ENCODE data around the gene ATXN7L3. TPM values are rescaled to one million over a fixed set of nuclear protein-coding genes. Genes with fewer than 3 reads are reported as not detected.
"Not testable (repeated sequence)": the region's sequence is repeated elsewhere in the genome, so short reads cannot be mapped to it uniquely, and the experiment has no call there.

ATXN7L3 gene
- total RNA-seq, 3 donors from 2014 or later, result 34.7 to 45.8 (median 38.3) TPM

- intact Hi-C loops (cut with DNase I; ENCODE audit: low total_unique reads), result no loop called here
- no peak for DNase-seq (ENCODE audit: low spot score in 2 of 2)
- no peaks in the 10 kb centered on the region for H3K27me3 ChIP-seq
- H3K9me3 ChIP-seq, result no peaks in the 10 kb centered on the region
- no peak overlapping the region for H3K4me3 ChIP-seq
- no peaks in the 10 kb centered on the region for H3K36me3 ChIP-seq
- no peak for TF ChIP-seq CTCF (IDR thresholded peaks at IDR 0.05)
- TF ChIP-seq POLR2A (IDR thresholded peaks at IDR 0.05), result no peak
- TF ChIP-seq POLR2AphosphoS5 (IDR thresholded peaks at IDR 0.05), result no peak
- H3K27ac ChIP-seq, result no peak overlapping the region
- no peaks in the 10 kb centered on the region for H3K4me1 ChIP-seq
Observed at GRCh38 chr17:44147812-44148211, 51.9 kb downstream of the ATXN7L3 start.

GRCh38 chr17:44146375-44147346, 53.0 kb downstream of the ATXN7L3 start:
- no peak overlapping the region for H3K4me3 ChIP-seq
- intact Hi-C loops (cut with DNase I; ENCODE audit: low total_unique reads), result no loop called here
- no peaks in the 10 kb centered on the region for H3K9me3 ChIP-seq
- H3K4me1 ChIP-seq, result no peaks in the 10 kb centered on the region
- no peak overlapping the region for H3K27ac ChIP-seq
- no peak for DNase-seq (ENCODE audit: low spot score in 2 of 2)
- no peaks in the 10 kb centered on the region for H3K27me3 ChIP-seq
- TF ChIP-seq CTCF (IDR thresholded peaks at IDR 0.05) (no peak), POLR2A (IDR thresholded peaks at IDR 0.05) (no peak), POLR2AphosphoS5 (IDR thresholded peaks at IDR 0.05) (no peak)
- H3K36me3 ChIP-seq, result no peaks in the 10 kb centered on the region

- Histone ChIP-seq H3K27ac (no peak overlapping the region), H3K27me3 (no peaks in the 10 kb centered on the region), H3K9me3 (no peaks in the 10 kb centered on the region), H3K36me3 (no peaks in the 10 kb centered on the region), H3K4me3 (no peak overlapping the region), H3K4me1 (no peaks in the 10 kb centered on the region)
- intact Hi-C loops (cut with DNase I; ENCODE audit: low total_unique reads), result no loop called here
- DNase-seq (ENCODE audit: low spot score in 2 of 2), result no peak
- TF ChIP-seq POLR2AphosphoS5 (IDR thresholded peaks at IDR 0.05), result no peak
- no peak for TF ChIP-seq POLR2A (IDR thresholded peaks at IDR 0.05)
- no peak for TF ChIP-seq CTCF (IDR thresholded peaks at IDR 0.05)
Observed at GRCh38 chr17:44144966-44145739, 54.5 kb downstream of the ATXN7L3 start.

DNA sequence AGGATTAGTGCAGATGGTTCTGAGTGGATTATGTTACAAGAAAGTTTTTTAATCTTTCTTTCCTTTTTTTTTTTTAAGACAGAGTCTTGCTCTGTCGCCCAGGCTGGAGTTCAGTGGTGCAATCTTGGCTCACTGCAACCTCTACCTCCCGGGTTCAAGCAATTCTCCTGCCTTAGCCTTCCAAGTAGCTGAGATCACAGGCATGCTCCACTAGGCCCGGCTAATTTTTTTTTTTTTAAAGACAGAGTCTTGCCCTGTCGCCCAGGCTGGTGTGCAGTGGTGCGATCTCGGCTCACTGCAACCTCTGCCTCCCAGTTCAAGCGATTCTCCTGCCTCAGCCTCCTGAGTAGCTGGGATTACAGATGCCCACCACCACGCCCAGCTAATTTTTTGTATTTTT, 55.8 kb downstream of the ATXN7L3 start:
- DNase-seq (ENCODE audit: low spot score in 2 of 2); H3K27ac ChIP-seq; H3K27me3 ChIP-seq; intact Hi-C loops (cut with DNase I; ENCODE audit: low total_unique reads); H3K4me3 ChIP-seq; H3K4me1 ChIP-seq; H3K9me3 ChIP-seq; H3K36me3 ChIP-seq: not testable (repeated sequence)

Other genes starting within 250 kb of the ATXN7L3 start
- under 1 TPM in 2 of 3 donors, not detected in 1; 0.88 to 0.98 TPM for gene PYY, start 245.9 kb downstream of the ATXN7L3 start, total RNA-seq
- gene NAGS, start 195.3 kb downstream of the ATXN7L3 start, total RNA-seq, result 1 to 10 TPM in 2 of 3 donors, under 1 TPM in 1; 0.16 to 5.2 (median 4.7) TPM
- gene TMEM101, start 184.9 kb downstream of the ATXN7L3 start, total RNA-seq, result 10 to 100 TPM; 28.6 to 80.8 (median 41.0) TPM
- 10 to 100 TPM; 36.8 to 45.4 (median 43.6) TPM for gene LSM12, start 133.2 kb downstream of the ATXN7L3 start, total RNA-seq
- gene G6PC3, start 129.1 kb downstream of the ATXN7L3 start, total RNA-seq, result 10 to 100 TPM; 34.7 to 39.8 (median 35.4) TPM
- gene HDAC5, start 76.2 kb downstream of the ATXN7L3 start, total RNA-seq, result 10 to 100 TPM; 66.5 to 79.3 (median 75.4) TPM
- 1 to 10 TPM; 1.2 to 2.1 (median 1.6) TPM for gene HROB, start 58.0 kb downstream of the ATXN7L3 start, total RNA-seq
- gene ASB16, start 29.2 kb downstream of the ATXN7L3 start, total RNA-seq, result under 1 TPM in 2 of 3 donors, not detected in 1; 0.29 to 0.33 TPM
- gene TMUB2, start 12.9 kb downstream of the ATXN7L3 start, total RNA-seq, result 10 to 100 TPM; 36.0 to 52.0 (median 40.6) TPM
- gene UBTF, start 19.8 kb upstream of the ATXN7L3 start, total RNA-seq, result 10 to 100 TPM; 50.1 to 65.1 (median 60.6) TPM
- under 1 TPM in 1 of 3 donors, not detected in 2; 0.33 TPM for gene SLC4A1, start 68.3 kb upstream of the ATXN7L3 start, total RNA-seq
- gene RUNDC3A, start 108.7 kb upstream of the ATXN7L3 start, total RNA-seq, result 1 to 10 TPM in 1 of 3 donors, under 1 TPM in 1, not detected in 1; 0.48 to 1.6 TPM
- gene SLC25A39, start 124.9 kb upstream of the ATXN7L3 start, total RNA-seq, result 10 to 100 TPM; 53.1 to 88.2 (median 64.2) TPM
- 100 to 1,000 TPM; 166 to 372 (median 252) TPM for gene GRN, start 145.4 kb upstream of the ATXN7L3 start, total RNA-seq
- 1 to 10 TPM in 2 of 3 donors, under 1 TPM in 1; 0.88 to 2.9 (median 2.7) TPM for gene FAM171A2, start 164.0 kb upstream of the ATXN7L3 start, total RNA-seq
- gene ITGA2B, start 189.8 kb upstream of the ATXN7L3 start, total RNA-seq, result 1 to 10 TPM in 2 of 3 donors, under 1 TPM in 1; 0.66 to 1.2 (median 1.1) TPM